OCI-LY1 (cell line): ENCODE data around the gene LRP5.

Experiments
- EZH2 ChIP-seq: fragments of 200-600 bp; sonication (generic), shearing (Covaris generic); IDR thresholded peaks from 2 replicates; pipeline ENCODE4 v1.8.0; 2017; ENCODE audit warnings: borderline replicate concordance, mixed run types, mild to moderate bottlenecking, antibody characterized with exemption, low read length, moderate library complexity, mixed read lengths
- TF ChIP-seq, protein P1 (sequence below): fragments of 200-600 bp; sonication (generic), shearing (Covaris generic); IDR thresholded peaks from 2 replicates; pipeline ENCODE4 v1.5.1; 2017; ENCODE audit warnings: mild to moderate bottlenecking, antibody characterized with exemption, low read length, moderate library complexity, mixed read lengths

DNA sequence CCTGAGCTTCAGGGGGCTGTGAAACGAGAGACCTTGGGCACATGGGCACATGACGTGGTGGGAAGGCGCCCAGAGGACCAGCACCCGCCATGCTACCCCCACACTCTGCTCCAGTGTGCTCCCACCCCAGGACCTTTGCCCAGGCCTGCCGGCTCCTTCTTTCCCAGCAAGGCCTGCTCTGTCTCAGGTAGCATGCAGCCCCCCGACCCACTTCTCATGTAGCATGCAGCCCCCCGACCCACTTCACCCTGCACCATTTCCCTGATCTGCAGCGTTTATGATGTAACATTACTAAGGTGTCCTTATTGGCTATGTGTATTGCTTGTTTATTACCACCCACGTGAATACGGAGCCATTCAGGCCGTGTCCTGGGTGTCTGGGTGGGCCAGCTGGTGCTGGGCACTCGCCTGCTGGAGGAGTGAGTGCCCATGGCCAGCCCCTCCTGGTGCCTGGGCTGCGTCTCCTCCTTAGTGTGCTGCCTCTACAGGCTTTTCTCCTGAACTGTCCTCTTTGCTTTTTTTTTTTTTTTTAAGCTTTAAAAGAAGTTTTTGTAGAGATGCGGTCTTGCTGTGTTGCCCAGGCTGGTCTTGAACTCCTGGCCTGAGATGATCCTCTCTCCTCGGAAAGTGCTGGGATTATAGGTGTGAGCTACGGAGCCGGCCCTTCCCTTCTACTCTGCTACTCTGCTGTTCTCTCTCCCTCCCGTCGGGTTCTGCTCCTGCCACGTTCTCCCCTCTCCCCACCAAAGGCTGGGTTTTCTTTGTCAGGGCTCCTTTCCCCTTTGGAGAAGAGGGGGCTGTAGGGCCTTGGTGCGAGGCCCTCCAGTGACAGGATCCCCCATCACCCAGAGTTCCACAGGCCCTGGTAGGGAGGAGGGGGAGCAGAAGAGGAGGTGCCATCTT lies 29.4 kb downstream of the LRP5 start:
- TF ChIP-seq, protein P1, sequence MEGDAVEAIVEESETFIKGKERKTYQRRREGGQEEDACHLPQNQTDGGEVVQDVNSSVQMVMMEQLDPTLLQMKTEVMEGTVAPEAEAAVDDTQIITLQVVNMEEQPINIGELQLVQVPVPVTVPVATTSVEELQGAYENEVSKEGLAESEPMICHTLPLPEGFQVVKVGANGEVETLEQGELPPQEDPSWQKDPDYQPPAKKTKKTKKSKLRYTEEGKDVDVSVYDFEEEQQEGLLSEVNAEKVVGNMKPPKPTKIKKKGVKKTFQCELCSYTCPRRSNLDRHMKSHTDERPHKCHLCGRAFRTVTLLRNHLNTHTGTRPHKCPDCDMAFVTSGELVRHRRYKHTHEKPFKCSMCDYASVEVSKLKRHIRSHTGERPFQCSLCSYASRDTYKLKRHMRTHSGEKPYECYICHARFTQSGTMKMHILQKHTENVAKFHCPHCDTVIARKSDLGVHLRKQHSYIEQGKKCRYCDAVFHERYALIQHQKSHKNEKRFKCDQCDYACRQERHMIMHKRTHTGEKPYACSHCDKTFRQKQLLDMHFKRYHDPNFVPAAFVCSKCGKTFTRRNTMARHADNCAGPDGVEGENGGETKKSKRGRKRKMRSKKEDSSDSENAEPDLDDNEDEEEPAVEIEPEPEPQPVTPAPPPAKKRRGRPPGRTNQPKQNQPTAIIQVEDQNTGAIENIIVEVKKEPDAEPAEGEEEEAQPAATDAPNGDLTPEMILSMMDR: no peak
- no peak for TF ChIP-seq EZH2
